LNCAP (cell line): ENCODE results near the gene HDHD5.

Experiments used
- TF ChIP-seq, protein P1 (sequence below): fragments of 450-650 bp; IDR thresholded peaks from 2 replicates; pipeline ENCODE4 v1.5.1; 2017; ENCODE audit warnings: mild to moderate bottlenecking

HDHD5 gene

DNA sequence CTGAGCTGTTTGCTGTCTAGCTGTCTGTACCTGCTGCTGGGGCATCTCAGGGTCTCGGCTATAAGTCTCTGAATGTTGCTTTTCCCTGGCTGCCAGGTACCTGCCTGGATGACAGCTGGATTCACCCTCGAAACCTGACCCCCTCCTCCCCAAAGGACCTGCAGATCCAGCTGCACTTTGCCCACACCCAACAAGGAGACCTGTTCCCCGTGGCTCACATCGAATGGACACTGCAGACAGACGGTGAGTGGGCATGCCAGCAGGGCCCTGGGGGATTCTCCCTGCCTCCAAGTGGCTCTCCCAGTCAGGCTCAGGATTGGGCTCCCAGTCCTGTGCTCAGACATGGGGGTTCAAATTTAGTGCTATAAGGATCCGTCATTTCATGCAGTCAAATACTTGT lies 61.4 kb downstream of the HDHD5 start:
- TF ChIP-seq, protein P1, sequence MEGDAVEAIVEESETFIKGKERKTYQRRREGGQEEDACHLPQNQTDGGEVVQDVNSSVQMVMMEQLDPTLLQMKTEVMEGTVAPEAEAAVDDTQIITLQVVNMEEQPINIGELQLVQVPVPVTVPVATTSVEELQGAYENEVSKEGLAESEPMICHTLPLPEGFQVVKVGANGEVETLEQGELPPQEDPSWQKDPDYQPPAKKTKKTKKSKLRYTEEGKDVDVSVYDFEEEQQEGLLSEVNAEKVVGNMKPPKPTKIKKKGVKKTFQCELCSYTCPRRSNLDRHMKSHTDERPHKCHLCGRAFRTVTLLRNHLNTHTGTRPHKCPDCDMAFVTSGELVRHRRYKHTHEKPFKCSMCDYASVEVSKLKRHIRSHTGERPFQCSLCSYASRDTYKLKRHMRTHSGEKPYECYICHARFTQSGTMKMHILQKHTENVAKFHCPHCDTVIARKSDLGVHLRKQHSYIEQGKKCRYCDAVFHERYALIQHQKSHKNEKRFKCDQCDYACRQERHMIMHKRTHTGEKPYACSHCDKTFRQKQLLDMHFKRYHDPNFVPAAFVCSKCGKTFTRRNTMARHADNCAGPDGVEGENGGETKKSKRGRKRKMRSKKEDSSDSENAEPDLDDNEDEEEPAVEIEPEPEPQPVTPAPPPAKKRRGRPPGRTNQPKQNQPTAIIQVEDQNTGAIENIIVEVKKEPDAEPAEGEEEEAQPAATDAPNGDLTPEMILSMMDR: no peak

DNA sequence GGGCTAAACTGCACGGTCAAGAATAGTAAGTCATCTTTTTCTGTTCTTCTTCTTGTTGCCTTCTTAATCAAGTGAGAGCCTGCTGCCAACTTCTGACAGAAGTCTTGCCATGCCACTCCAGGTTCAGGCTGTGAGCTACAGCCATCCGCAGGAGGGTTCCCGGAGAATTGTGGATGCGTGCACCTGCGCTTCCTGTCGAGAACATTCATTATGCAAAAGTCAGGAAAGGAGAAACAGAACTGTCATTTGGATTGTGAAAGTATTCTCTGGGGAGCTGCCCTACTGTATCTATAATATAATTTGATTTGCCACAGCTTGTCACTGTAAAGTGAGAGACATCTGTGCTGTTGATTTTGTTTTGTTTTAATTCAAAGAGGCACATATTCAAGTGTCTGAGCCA lies 62.0 kb downstream of the HDHD5 start:
- TF ChIP-seq, protein P1: no peak

DNA sequence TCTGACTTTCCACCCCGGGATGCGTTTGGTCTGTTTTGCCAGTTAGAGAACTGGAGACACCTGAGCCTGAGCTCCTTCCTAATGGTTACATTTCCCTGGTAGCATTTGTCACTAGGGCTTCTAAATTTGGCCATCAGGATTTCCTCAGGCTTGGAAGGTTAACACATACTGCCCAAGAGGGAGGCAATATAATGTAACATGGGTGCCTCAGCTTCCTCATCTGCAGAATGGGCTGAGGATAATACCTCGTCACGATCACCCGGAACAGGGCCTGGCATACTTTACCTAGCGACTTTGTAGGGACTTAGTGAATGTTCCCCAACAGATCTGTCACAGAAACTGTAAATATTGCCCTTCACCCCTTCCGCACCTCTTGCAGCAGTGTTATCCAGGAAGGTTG lies 63.0 kb downstream of the HDHD5 start:
- TF ChIP-seq, protein P1: no peak

DNA sequence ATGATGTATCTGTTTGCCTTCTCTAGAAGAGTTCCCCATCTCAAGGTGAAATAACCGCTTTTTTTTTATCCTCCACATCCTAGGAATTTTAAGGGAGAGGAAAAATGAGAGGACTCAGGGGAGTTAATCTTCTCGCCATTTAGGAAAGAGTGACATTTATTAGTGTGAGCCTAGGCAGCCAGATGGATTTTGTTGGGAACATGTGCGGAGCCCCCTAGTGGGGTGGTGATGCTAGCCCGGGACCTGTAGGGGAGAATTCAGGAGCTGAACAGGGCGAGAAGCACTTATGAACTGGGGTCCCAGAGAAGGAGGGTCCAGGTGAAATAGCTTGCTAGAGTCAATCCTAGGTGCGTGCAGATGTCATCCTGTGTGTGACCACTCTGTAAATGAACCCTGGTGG lies 63.5 kb downstream of the HDHD5 start:
- TF ChIP-seq, protein P1: peak; percentile 22; the same call in 1 of the 2 replicates

DNA sequence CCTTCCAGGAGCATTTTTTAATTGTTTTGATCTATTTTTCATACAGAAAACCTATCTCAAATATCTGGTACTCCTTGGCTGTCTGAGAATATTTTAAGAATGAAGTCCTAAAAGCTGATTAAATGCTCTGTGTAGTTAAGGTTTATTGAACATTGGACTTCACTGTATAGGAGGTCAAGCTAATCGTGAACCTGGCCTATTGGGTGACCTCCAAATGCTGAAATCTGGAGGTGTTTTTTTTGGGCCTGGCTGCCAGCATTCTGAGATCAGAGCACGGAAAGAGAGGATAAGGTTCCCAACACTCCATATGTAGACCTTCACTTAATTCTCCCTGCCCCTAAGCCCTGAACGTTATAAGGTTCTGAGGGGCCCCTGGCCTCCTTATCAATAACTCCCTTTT lies 66.0 kb downstream of the HDHD5 start:
- TF ChIP-seq, protein P1: no peak

DNA sequence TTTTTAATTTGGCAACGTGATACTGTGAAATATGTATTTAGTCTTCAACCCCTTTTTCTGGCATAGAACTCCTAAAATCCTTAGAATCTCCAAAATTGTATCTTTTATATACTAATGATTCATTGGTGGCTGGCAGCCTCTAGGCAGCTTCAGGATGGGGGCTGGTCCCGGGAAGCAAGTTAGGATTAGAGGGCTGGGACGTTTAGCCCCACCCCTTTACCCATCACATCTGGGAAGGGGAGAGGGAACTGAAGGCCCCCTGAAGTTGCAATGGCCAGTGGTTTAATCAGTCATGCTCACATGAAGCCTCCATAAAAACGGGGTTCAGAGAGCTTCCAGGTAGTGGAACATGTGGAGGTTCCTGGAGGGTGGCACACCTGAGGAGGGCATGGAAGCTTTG lies 67.2 kb downstream of the HDHD5 start:
- TF ChIP-seq, protein P1: no peak

DNA sequence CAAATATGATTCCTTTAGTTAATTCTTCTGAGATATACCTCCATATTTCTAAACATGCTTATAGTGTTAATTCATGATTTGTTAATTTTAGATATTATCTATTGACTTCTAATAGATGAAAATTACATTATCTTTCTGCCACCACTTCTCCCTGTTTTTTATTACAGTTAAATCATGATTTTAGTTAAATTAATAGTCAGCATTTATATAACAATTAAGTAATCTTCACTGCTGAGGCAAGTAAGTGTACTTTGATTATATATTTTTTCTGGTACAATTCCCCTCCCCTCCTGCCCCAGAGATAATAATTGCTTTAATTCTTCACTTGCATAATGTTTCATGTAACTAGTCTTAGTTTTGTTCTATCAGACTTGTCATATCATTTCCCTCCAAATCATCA lies 68.5 kb downstream of the HDHD5 start:
- TF ChIP-seq, protein P1: no peak
